MM.1S (cell line): ENCODE data around the gene KRT37.

Source experiments
- CTCF ChIP-seq: fragments of 300-600 bp; sonication (generic); IDR thresholded peaks from 2 replicates; pipeline ENCODE4 v1.5.1; 2016; ENCODE audit warnings: antibody characterized with exemption, low read length, mixed read lengths
- EZH2 ChIP-seq: fragments of 300-600 bp; sonication (generic); optimal IDR thresholded peaks from 2 replicates; pipeline ENCODE3; 2017; ENCODE audit warnings: low read depth, mild to moderate bottlenecking, antibody characterized with exemption, low read length, mixed read lengths
- EZH2phosphoT487 ChIP-seq: fragments of 300-600 bp; sonication (generic); IDR thresholded peaks from 2 replicates; pipeline ENCODE4 v1.6.1; 2018; ENCODE audit warnings: antibody characterized with exemption, low read length

DNA sequence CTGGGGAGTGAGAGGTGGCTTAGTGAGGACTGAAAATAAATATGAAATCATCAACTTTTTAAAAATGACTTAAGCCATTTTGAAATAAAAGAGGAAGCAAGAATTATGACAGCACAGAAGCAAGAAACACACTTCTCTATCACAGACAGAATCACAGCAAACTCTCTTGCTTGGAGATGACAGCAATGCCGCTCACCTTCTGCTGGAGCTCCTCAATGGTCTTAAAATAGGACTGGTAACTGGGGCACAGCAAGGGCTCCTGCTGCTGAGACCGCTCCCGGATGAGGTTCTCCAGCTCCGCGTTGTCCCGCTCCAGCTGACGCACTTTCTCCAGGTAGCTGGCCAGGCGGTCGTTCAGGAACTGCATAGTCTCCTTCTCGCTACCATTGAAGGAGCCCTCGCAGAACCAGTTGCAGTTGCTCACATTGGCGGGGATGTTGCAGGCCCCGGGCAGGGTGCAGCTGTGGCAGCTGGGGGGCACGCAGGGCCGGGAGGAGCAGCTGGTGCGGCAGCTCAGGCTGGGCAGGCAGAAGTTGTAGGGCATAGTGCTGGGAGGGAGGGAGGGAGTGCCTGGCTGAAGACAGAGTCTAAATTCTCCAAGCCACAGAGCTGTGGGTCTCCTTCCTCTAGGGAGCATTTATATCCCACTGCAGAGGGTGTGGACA lies 27.3 kb downstream of the KRT37 start, which contains the start of gene KRT31:
- TF ChIP-seq CTCF (no peak), EZH2 (no peak), EZH2phosphoT487 (no peak)
